ENCODE data around the gene NT5E. TPM values are rescaled to one million over a fixed set of nuclear protein-coding genes. Genes with fewer than 3 reads are reported as not detected.
A peak's percentile ranks its signal among the peaks of the same experiment; 100 is the strongest.

The NT5E gene
- polyA plus RNA-seq, 1 experiment: 63.0 TPM

- ChIA-PET POLR2A (no interaction called here), CTCF (interaction anchor here (1.4 to 4.5 kb wide), 4 partner anchors 20 to 103 kb away, joined by 3 to 20 read pairs (median 12); no protein-coding TSS in a partner anchor)
- Histone ChIP-seq H3K36me3 (ENCODE audit: control insufficient read depth, insufficient read depth, low read length) (no peaks in the 10 kb centered on the region), H3K27me3 (ENCODE audit: control insufficient read depth, insufficient read depth, low read length) (no peaks in the 10 kb centered on the region), H3K4me3 (ENCODE audit: low read depth, low read length) (no peak overlapping the region)
- no peak for DNase-seq (ENCODE audit: low read depth)
- TF ChIP-seq, protein P1, sequence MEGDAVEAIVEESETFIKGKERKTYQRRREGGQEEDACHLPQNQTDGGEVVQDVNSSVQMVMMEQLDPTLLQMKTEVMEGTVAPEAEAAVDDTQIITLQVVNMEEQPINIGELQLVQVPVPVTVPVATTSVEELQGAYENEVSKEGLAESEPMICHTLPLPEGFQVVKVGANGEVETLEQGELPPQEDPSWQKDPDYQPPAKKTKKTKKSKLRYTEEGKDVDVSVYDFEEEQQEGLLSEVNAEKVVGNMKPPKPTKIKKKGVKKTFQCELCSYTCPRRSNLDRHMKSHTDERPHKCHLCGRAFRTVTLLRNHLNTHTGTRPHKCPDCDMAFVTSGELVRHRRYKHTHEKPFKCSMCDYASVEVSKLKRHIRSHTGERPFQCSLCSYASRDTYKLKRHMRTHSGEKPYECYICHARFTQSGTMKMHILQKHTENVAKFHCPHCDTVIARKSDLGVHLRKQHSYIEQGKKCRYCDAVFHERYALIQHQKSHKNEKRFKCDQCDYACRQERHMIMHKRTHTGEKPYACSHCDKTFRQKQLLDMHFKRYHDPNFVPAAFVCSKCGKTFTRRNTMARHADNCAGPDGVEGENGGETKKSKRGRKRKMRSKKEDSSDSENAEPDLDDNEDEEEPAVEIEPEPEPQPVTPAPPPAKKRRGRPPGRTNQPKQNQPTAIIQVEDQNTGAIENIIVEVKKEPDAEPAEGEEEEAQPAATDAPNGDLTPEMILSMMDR (IDR thresholded peaks at IDR 0.05; ENCODE audit: insufficient read depth, low read depth, low read length): no peak
These were observed 8.3 kb downstream of the NT5E start for GRCh38 chr6:85458184-85458583.

- Histone ChIP-seq H3K36me3 (ENCODE audit: control insufficient read depth, insufficient read depth, low read length) (no peaks in the 10 kb centered on the region), H3K27me3 (ENCODE audit: control insufficient read depth, insufficient read depth, low read length) (no peaks in the 10 kb centered on the region), H3K4me3 (ENCODE audit: low read depth, low read length) (no peak overlapping the region)
- ChIA-PET CTCF (interaction anchor here (0.9 to 4.5 kb wide), 6 partner anchors 9 to 104 kb away, joined by 3 to 20 read pairs (median 6); partner anchors contain the start of gene NT5E), POLR2A (no interaction called here)
- TF ChIP-seq, protein P1 (IDR thresholded peaks at IDR 0.05; ENCODE audit: insufficient read depth, low read depth, low read length): no peak
- DNase-seq (ENCODE audit: low read depth): no peak
These were observed 8.9 kb downstream of the NT5E start for GRCh38 chr6:85458782-85459181.

DNA sequence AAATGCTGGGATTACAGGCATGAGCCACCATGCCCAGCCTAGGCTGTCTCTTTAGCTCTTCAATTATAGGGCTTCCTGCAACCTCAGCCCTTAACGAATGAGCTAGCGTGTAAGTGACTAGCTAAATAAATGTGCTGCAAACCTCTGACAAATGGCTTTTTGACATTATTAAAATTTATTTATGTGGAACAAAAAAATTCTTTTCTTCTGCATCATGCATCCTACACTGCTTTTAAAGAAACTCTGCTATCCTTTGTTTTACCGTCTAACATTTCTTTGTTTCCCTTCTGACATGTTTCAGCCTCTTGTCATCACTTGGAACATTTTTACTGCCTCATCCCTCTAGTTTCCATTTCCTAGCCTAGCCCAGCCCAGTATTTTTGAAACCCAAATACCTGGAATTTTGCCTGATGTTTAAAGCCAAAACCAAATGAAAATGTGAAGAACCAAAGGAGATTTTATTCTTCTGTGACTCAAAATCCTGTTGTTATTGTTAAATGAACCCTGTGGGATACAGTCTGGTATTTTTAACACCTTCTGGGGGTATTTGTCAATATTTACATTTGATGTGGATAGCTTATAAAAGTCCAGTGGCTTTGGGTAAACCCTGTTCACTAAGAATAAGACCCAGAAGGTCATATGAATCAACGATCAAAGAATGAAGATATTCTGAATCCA is 9.5 kb downstream of the NT5E start:
- no peak overlapping the region for H3K4me3 ChIP-seq (ENCODE audit: low read depth, low read length)
- POLR2A ChIA-PET: no interaction called here
- no peaks in the 10 kb centered on the region for H3K36me3 ChIP-seq (ENCODE audit: control insufficient read depth, insufficient read depth, low read length)
- CTCF ChIA-PET: interaction anchor here (0.9 to 4.5 kb wide), 6 partner anchors 9 to 105 kb away, joined by 3 to 20 read pairs (median 6); partner anchors contain the start of gene NT5E
- DNase-seq (ENCODE audit: low read depth): peak; percentile 91
- no peaks in the 10 kb centered on the region for H3K27me3 ChIP-seq (ENCODE audit: control insufficient read depth, insufficient read depth, low read length)
- TF ChIP-seq, protein P1 (IDR thresholded peaks at IDR 0.05; ENCODE audit: insufficient read depth, low read depth, low read length): no peak

DNA sequence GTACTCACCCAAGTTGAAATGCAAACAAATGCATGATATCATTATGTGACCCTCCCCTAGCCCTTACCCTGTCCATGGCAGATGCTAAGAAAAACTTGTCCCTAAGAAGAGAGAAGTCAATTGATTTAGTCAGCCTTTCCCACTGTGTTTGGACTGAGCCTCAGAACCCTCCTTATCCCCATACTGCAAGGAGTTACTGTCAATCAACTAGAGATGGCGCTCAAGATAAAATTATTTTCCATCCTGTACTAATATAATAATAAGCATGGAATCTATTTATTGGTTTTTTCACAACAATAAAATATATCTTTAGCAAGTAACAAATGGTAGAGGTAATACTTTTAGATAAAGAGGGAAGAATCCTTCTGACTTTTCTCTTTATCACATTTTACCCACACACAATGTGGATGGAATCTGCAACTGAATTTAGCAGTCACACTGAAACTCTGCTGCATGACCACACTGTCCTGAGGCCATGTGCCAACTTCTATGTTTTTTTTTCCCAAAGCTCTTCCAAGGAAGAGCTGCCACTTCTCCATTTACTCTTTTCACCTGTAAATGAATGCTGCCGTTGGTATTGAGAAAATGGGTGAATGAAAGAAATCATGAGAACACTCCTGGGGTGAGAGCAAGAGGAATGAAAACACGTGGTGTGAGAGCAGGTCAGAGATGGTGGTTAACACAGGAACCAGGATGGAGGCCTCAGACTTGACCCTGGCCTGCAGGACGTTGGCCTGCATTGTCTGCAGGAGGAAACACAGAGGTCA is 10.5 kb downstream of the NT5E start:
- no peak for DNase-seq (ENCODE audit: low read depth)
- ChIA-PET POLR2A (no interaction called here), CTCF (interaction anchor here (4.1 to 4.5 kb wide), 2 partner anchors 23 to 106 kb away, joined by 16 to 20 read pairs; no protein-coding TSS in a partner anchor)
- Histone ChIP-seq H3K27me3 (ENCODE audit: control insufficient read depth, insufficient read depth, low read length) (no peaks in the 10 kb centered on the region), H3K36me3 (ENCODE audit: control insufficient read depth, insufficient read depth, low read length) (no peaks in the 10 kb centered on the region), H3K4me3 (ENCODE audit: low read depth, low read length) (no peak overlapping the region)
- TF ChIP-seq, protein P1 (IDR thresholded peaks at IDR 0.05; ENCODE audit: insufficient read depth, low read depth, low read length): no peak
